AG04450 (cell line): Measurements from ENCODE around the gene CD86. TPM values are rescaled to one million over a fixed set of nuclear protein-coding genes. Genes with fewer than 3 reads are reported as not detected.

Experiments used
- CTCF ChIA-PET: fragments of 300-600, 350-600 bp; formaldehyde crosslinking; extraction: SDS; loops from one replicate; lab custom pipeline; 2022; ENCODE audit warnings: antibody characterized with exemption, inconsistent platforms; lab: Charles Lee
- POLR2A ChIA-PET: fragments of 350-600 bp; formaldehyde crosslinking; extraction: SDS; loops from one replicate; lab custom pipeline; 2021; ENCODE audit warnings: antibody characterized with exemption, inconsistent platforms; lab: Yijun Ruan, JAX
- DNase-seq: peaks from one replicate; pipeline ENCODE4 v3.0.0-alpha.2; 2011; ENCODE audit warnings: low read depth, low spot score
- H3K27ac ChIP-seq: one replicate; pipeline ENCODE4 v1.5.1; 2012; ENCODE audit warnings: low read depth, low read length, control low read depth
- H3K27me3 ChIP-seq: one replicate; pipeline ENCODE4 v1.6.0; 2012; ENCODE audit warnings: low read length; ENCODE audit not compliant: control insufficient read depth, insufficient read depth
- H3K4me3 ChIP-seq: 2 replicates; pipeline ENCODE4 v1.5.1; 2011; ENCODE audit warnings: mild to moderate bottlenecking, low read depth, low read length, control low read depth
- H3K9me3 ChIP-seq: 2 replicates; pipeline ENCODE4 v1.5.1; 2012; ENCODE audit warnings: low read length; ENCODE audit not compliant: control insufficient read depth, insufficient read depth
- CTCF ChIP-seq: IDR thresholded peaks from 2 replicates; pipeline ENCODE4 v1.5.1; 2011; ENCODE audit warnings: low read depth, low read length, control low read depth, inconsistent platforms
- polyA plus RNA-seq: library from polyadenylated mRNA; depleted of rRNA; stranded (reverse); fragments of >200 nt; gene quantifications from 2 replicates; pipeline ENCODE4 v1.2.3, GENCODE V29; 2011

The CD86 gene
- polyA plus RNA-seq, 1 experiment = not detected

DNA sequence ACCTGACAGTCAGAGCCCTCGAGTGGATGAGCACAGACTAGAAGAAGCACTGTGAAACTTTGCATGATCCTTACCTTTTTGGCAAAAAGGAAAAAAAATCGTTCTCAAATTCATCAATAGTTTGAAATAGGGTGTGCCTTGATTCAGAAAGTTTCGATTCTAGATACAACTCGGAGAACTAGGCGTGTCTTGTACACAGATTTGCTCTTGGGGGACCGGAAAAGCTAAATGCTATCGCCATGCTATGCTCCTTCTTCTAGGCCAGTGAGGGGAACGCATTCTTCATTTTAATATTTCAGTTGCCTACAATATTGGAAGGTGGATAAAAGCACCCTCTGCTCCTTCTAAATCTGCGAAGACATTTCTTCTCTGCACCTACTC lies 25.0 kb downstream of the CD86 start:
- ChIA-PET POLR2A (no interaction called here), CTCF (no interaction called here)
- no peak overlapping the region for H3K27ac ChIP-seq
- TF ChIP-seq CTCF = no peak
- no peak overlapping the region for H3K4me3 ChIP-seq
- peaks cover 6% of the 10 kb centered on the region for H3K27me3 ChIP-seq
- H3K9me3 ChIP-seq = no peaks in the 10 kb centered on the region
- DNase-seq = no peak

- no peak for DNase-seq
- POLR2A ChIA-PET = no interaction called here
- Histone ChIP-seq H3K27me3 (peaks cover 3% of the 10 kb centered on the region), H3K27ac (no peak overlapping the region), H3K9me3 (no peaks in the 10 kb centered on the region), H3K4me3 (no peak overlapping the region)
- no peak for TF ChIP-seq CTCF
- CTCF ChIA-PET = no interaction called here
Observed at GRCh38 chr3:122081543-122082247, 26.5 kb downstream of the CD86 start.

DNA sequence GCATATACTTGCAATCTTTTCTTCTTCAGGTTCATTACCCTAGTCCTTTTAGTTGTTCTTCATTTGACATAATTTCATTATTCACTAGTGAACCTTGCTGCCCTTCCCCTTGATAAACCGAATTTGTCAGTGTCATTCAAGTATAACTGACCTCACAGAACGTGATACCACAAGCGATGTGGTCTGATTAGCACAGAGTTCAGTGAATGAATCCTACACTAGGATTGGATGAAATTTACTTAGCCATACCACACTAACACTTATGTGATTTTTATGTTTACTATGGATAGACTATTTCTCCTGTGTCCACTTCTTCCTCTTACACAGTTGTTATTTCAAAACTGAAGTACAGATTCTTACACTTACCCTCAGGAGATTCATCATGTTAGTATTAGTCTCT lies 27.2 kb downstream of the CD86 start:
- Histone ChIP-seq H3K4me3 (no peak overlapping the region), H3K27me3 (peaks cover 3% of the 10 kb centered on the region), H3K27ac (no peak overlapping the region), H3K9me3 (no peaks in the 10 kb centered on the region)
- POLR2A ChIA-PET = no interaction called here
- DNase-seq = no peak
- no peak for TF ChIP-seq CTCF
- CTCF ChIA-PET = interaction anchor here (1.0 kb wide), 1 partner anchor 19 kb away, joined by 3 read pairs; no protein-coding TSS in a partner anchor

GRCh38 chr3:122084799-122085198 lies 29.6 kb downstream of the CD86 start:
- no peak overlapping the region for H3K27ac ChIP-seq
- no peaks in the 10 kb centered on the region for H3K9me3 ChIP-seq
- ChIA-PET CTCF (no interaction called here), POLR2A (no interaction called here)
- H3K4me3 ChIP-seq = no peak overlapping the region
- DNase-seq = no peak
- peaks cover 3% of the 10 kb centered on the region for H3K27me3 ChIP-seq
- TF ChIP-seq CTCF = no peak

DNA sequence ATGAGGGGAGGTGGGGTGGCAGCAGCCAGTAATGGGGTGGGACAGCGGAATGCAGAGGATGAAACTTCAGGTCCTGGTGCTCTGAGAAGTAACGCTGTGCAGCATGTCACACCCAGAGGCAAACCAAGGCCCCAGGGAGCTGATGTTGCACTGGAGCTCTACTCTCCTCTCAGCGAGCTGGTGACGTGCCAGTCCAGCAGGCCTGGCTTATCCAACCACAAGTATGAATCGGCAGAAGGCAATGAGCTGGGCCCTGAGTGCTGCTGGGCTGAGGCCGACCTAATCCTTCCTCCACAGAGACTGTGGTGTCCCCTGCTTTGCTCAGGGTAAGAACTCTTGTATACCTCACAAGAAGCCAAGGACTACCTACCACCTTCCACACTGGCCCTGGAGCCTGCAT lies 30.5 kb downstream of the CD86 start:
- Histone ChIP-seq H3K27me3 (no peaks in the 10 kb centered on the region), H3K9me3 (no peaks in the 10 kb centered on the region), H3K27ac (no peak overlapping the region), H3K4me3 (no peak overlapping the region)
- DNase-seq = no peak
- POLR2A ChIA-PET = no interaction called here
- TF ChIP-seq CTCF = no peak
- CTCF ChIA-PET = no interaction called here
